ENCODE measurements around the gene GFOD2. TPM values are rescaled to one million over a fixed set of nuclear protein-coding genes. Genes with fewer than 3 reads are reported as not detected.

GFOD2 gene
- total and polyA plus RNA-seq, 8 donors, result 6.4 to 17.2 (median 9.6) TPM

- FAIRE-seq, result no peak
- no peak for DNase-seq
- peak in 1 of 4 donors; percentile 58 for ATAC-seq
- Histone ChIP-seq H3K27me3 (no peaks in the 10 kb centered on the region), H3K4me3 (no peak overlapping the region), H3K27ac (no peak overlapping the region), H3K36me3 (no peaks in the 10 kb centered on the region), H3K9me3 (no peaks in the 10 kb centered on the region), H3K4me1 (no peaks in the 10 kb centered on the region)
- intact Hi-C loops (cut with DNase I), result no loop called here
- TF ChIP-seq CTCF (IDR thresholded peaks at IDR 0.05), result no peak
- WGBS, 2 donors, result 93 to 97% methylated on average over 4 of the region's 4 CpGs
Observed at GRCh38 chr16:67736858-67737257, 17.7 kb upstream of the GFOD2 start.

GRCh38 chr16:67734731-67735201 is 15.7 kb upstream of the GFOD2 start:
- WGBS, 2 donors, result 89 to 92% methylated on average over 9 of the region's 9 CpGs
- no peak overlapping the region for H3K4me3 ChIP-seq
- DNase-seq (no peak), FAIRE-seq (no peak), ATAC-seq (no peak)
- intact Hi-C loops (cut with DNase I), result no loop called here
- no peak for TF ChIP-seq CTCF (IDR thresholded peaks at IDR 0.05)
- H3K27me3 ChIP-seq, result no peaks in the 10 kb centered on the region
- no peaks in the 10 kb centered on the region for H3K9me3 ChIP-seq
- no peaks in the 10 kb centered on the region for H3K4me1 ChIP-seq
- peaks cover 0 to 14% (median 11%) of the 10 kb centered on the region in 3 donors for H3K36me3 ChIP-seq
- no peak overlapping the region for H3K27ac ChIP-seq

GRCh38 chr16:67733734-67734470 is 14.8 kb upstream of the GFOD2 start:
- DNase-seq (no peak), FAIRE-seq (no peak), ATAC-seq (no peak)
- no peak overlapping the region for H3K27ac ChIP-seq
- no peaks in the 10 kb centered on the region for H3K27me3 ChIP-seq
- peaks cover 0 to 19% (median 18%) of the 10 kb centered on the region in 3 donors for H3K36me3 ChIP-seq
- intact Hi-C loops (cut with DNase I), result no loop called here
- TF ChIP-seq CTCF (IDR thresholded peaks at IDR 0.05), result no peak
- no peaks in the 10 kb centered on the region for H3K9me3 ChIP-seq
- H3K4me1 ChIP-seq, result no peaks in the 10 kb centered on the region
- no peak overlapping the region for H3K4me3 ChIP-seq
- WGBS, 2 donors, result 96 to 97% methylated on average over 5 of the region's 5 CpGs

GRCh38 chr16:67731753-67732095 is 12.6 kb upstream of the GFOD2 start:
- Histone ChIP-seq H3K4me1 (no peaks in the 10 kb centered on the region), H3K27ac (no peak overlapping the region), H3K4me3 (no peak overlapping the region), H3K36me3 (peaks cover 0 to 37% (median 19%) of the 10 kb centered on the region in 3 donors), H3K9me3 (no peaks in the 10 kb centered on the region), H3K27me3 (no peaks in the 10 kb centered on the region)
- DNase-seq, result no peak
- no peak for FAIRE-seq
- intact Hi-C loops (cut with DNase I), result no loop called here
- no peak for TF ChIP-seq CTCF (IDR thresholded peaks at IDR 0.05)
- WGBS, 2 donors, result 84% methylated on average over 4 of the region's 4 CpGs
- peak in 2 of 4 donors; percentile 15 to 26 for ATAC-seq

GRCh38 chr16:67731071-67731752 is 12.1 kb upstream of the GFOD2 start:
- Histone ChIP-seq H3K27ac (no peak overlapping the region), H3K27me3 (no peaks in the 10 kb centered on the region), H3K36me3 (peaks cover 0 to 41% (median 19%) of the 10 kb centered on the region in 3 donors), H3K9me3 (no peaks in the 10 kb centered on the region), H3K4me1 (no peaks in the 10 kb centered on the region), H3K4me3 (no peak overlapping the region)
- intact Hi-C loops (cut with DNase I), result no loop called here
- WGBS, 2 donors, result 86 to 88% methylated on average over 9 of the region's 9 CpGs
- no peak for TF ChIP-seq CTCF (IDR thresholded peaks at IDR 0.05)
- FAIRE-seq, result no peak
- no peak for ATAC-seq
- DNase-seq, result no peak

Measured in pancreas (tissue), 10 donors.